NCI-H1105 (cell line): ENCODE results near the gene EHD4.

Source experiments
- DNase-seq: peaks from one replicate; lab custom pipeline; 2025; lab: John Stamatoyannopoulos, UW

EHD4 gene

DNA sequence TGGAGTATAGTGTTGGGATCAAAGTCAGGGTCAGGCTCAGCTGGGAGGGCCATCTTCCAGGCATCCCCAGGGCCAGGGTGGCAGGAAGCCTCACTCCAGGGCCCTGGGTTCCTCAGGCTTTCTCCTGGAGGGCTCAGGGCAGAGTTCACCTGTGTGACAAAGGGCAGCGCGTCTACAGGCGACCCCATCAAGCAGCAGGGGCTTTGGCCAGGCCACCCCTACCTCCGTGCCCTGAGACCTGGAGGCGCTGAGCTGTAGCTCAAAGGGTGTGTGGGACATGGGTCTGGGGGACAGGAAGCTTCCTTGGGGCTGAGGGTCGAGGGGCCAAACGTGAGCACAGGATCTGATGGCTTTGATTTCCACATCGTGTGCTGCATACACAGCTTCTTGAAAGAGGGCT, 91.3 kb downstream of the EHD4 start:
- DNase-seq: no peak

DNA sequence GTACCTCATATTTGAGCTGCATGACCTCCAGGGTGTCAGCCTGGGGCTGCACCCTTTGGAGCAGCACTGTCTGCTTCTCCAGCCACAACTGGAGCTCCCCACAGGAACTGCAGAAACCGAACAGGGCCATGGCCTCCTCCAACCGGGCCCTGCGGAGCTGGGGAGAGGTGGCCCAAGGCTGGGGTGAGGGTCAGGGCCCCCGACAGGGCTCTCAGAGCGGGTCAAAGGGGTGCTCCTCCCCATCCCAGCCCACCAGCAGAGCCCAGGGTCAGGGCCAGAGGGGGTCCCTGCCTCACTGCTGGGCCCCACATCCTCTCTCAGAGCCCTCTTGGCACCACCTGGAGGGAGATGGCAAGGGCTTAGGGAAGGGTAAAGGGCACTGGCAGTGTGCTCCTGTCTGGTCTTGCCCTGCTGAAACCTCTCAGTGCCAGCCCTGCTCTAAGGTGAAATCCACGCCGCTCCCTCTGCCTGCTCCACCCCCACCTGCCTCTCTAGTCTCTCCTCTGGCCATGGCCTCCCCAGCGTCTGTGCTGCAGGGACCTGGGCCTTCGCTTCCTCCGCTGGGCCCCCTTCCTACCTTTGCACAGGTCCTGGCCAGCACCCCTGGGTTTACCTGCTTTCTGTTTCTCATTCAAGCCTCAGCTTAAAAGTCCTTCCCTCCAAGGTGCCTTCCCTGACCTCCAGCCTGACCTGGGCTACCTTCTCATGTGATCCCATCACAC, 92.0 kb downstream of the EHD4 start:
- DNase-seq: no peak

DNA sequence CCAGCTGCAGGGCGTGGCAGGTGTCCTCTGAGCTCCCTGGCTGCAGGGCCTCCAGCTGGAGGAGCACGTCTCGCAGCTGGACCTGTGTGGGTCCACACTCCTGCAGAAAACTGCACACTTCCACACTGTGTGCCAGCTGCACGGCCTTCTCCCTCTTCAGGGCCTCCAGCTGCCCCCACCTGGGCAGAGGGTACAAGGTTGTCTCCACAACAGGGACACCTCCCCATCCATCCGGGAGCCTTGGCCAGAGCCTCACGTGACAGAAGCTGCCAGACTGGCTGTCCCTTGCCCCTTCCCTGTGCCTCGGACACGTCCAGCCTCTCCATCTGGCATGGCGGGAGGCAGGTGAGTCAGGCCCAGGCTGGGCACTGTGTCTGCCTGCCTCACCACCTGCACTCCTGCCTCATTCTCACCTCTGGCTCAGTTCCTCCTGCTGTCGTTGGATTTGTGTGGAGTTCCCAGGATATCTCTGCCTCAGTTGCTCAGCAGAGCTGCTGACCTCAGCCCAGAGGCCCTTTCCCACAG, 93.0 kb downstream of the EHD4 start:
- DNase-seq: no peak

DNA sequence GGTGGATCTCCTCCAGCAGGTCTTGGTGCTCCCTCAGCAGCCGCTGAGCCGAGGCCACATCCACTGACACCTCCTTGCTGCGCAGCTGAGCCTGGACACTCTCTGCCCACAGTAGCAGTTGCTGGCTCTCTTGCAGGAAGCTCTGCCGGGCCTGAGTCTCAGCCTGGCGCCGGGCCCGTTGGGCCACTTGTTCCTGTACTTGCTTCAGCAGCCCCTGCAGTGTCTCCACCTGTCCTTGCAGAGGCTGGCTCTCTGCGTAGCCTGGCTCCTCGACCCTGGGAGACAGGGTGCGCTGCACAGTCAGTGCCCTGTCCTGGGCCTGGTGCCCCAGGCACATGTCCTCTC, 94.0 kb downstream of the EHD4 start:
- no peak for DNase-seq

DNA sequence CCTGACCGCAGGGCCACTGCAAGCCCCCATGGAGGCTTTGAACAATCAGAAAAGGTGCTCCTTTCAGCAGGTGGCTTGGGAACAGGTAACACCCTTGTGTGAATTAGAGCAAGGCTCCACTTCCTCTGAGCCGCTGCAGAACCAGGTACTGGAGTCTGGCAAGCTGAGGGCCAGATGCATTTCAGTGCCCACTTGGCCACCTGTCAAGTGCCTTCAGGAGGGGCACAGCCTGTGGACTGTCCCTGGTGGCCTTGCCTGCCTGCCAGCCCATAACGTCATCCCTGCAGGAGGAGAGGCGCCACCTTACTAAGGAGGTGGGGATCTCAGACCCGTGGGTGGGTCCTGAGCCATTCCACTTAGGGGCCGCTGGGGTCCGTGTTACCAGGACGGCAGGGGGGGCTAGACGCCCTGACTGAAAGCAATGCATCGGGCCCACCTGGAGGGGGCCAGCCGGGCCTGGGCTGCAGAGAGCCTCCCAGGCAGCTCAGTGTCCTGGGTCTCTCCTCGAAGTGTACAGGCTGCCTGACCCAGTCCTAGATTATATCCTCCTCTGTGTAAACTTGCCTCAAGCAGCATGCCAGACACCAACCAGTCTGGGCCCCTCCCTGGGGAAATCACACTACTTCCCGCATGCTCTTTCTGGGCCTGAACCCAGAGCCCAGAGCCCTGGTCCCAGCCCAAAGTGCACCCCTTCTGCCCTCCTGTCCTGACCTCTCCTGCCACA, 94.6 kb downstream of the EHD4 start:
- no peak for DNase-seq

DNA sequence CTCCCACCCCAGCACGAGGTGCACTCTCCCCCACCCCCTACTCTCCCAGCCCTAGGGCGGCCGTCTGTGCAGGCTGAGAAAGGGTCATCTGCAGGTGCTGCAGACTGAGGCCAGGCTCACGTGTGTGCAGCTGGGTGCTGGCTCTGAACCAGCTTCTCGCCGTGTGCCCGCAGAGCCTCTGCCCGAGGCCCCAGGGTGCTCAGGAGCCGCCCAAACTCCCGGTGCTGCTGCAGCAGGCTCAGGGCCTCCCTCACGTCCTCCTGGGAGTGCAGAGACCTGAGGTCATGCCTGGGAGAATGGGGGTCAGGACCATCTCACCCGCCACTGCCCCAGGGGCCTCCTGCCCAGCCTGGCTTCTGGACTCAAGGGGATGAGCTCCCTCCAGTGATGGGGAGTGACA, 95.7 kb downstream of the EHD4 start:
- no peak for DNase-seq

DNA sequence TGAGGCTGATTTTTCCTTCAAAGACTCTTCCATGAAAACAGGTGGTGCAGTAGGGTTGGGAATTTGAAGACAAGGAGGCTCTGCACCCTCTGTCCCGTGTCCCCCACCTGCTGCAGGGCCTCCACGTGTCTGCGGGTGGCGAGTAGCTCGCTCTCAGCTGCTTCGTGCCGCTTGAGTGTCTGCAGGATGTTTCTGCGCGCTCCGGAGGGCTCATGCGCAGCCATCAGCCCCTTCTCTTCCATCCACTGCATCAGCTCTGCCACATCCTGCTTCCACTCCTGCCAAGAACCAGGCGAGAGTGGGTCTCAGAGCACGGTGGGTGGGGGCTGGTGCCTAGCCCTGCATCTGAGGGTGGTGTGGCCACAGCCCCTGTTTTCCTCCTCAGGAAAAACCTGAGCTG, 96.3 kb downstream of the EHD4 start:
- no peak for DNase-seq

DNA sequence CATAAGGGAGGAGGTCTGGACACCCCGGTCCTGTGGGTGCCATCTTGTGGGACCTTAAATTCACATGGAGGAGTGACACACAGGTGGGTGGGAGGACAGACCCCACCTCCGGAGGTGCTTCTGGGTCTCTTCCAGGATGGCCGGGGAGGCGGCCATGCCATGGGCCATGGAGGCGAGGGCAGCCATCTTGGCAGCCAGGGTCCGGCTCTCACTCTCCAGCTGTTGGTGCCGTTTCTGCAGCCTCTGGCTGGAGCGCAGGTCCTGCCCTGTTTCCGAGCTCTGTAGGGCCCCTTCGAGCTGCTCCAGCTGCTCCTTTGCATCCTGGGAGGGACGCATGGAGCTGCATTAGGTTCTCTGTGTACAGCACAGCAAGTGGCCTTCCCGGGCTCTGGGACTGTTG, 97.6 kb downstream of the EHD4 start:
- DNase-seq: no peak

DNA sequence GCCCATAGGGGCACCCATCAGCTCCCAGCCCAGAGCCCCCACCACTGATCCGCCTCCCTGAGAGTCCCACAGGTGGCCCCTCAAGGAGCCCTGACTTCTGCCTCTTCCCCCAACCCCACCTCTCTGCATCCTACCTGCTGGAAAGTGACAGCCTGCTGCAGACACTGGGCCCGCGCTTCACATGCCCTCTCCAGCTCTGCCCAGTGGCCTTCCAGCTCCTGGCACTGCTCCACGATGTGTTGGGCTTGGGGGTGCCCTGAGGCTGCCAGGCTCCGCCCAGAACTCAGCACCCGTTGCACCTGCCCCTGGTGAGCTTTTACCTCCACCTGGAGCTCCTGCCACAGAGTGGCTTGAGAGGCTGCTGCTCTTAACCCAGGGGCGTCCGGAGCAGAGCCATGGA, 98.6 kb downstream of the EHD4 start:
- DNase-seq: peak; percentile 48

DNA sequence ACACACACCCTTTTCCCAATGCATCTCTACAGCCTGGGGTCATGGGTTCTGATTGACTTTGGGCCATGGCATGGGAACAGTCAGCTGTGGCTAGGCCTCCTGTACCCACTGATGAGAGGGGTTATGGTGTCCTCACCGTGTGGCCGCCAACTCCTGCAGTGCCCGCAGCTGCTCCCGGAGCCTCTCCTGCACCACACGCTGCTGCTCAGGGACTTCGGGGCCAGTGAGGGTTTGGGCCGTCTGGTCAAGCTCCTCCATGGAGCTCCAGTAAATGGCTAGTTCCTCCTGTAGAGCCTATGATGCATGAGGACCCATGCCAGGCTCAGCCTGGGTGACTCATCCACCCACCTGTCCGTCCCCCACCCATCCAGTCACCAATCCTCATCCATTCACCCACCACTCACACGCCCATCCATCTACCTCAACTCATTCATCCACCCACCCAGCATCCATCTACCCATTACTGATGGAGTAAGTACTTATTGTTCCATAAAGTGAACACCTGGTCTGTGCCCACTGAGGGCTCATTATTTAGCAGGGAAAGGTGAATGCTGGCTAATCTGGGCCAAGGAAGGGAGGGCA, 100.1 kb downstream of the EHD4 start:
- DNase-seq: no peak

DNA sequence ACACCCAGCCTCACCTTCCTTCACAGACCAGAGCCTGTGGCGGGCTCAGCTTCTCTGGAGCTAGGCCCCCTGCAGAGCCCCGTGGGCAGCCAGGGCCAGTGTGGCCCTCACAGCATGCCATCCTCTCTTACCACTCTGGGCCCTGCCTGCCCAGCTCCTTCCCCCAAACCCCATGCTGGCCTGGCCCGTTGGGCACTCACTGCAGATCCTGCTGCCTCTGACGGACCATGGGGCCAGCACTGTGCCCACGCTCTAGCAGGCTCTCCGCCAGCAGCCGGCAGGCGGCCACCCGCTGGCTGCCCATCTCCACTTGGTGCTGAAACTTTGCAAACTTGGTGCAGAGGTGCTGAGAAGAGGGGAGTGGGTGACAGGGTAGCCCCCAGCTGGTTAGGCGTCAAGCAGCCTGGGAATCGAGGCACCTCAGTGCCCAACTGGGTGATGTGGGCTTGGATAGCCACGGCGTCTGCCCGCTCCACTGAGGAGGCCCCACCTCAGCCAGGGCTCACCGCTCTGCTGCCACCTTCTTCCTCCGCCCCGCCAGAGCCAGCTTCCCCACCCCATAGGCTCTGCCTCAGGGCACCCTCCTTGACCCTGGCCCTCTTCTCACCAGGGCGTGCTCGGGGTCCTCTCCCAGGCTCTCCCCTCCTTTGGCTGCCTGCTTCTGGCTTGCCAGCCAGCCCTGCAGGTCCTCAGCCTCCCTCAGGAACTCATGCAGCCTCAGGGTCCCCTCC, 101.0 kb downstream of the EHD4 start:
- no peak for DNase-seq

DNA sequence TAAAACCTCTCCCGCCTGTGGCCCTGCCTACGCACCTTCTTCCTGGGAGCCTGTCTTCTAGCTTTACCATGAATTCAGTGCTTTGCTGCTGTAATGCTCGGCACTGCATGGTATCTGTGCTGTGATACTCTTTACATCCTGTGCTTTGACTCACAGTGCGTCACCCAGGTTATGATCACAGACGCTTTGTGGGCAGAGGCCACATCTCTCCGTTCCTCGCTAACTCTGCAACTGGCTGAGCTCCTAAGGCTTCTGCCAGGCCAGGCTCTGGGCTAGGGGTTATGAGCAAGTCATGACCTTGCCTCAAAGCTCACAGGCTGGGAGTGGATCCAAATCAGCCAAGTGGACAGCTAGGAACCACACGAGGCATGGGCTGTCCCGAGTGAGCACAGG, 101.7 kb downstream of the EHD4 start:
- no peak for DNase-seq

DNA sequence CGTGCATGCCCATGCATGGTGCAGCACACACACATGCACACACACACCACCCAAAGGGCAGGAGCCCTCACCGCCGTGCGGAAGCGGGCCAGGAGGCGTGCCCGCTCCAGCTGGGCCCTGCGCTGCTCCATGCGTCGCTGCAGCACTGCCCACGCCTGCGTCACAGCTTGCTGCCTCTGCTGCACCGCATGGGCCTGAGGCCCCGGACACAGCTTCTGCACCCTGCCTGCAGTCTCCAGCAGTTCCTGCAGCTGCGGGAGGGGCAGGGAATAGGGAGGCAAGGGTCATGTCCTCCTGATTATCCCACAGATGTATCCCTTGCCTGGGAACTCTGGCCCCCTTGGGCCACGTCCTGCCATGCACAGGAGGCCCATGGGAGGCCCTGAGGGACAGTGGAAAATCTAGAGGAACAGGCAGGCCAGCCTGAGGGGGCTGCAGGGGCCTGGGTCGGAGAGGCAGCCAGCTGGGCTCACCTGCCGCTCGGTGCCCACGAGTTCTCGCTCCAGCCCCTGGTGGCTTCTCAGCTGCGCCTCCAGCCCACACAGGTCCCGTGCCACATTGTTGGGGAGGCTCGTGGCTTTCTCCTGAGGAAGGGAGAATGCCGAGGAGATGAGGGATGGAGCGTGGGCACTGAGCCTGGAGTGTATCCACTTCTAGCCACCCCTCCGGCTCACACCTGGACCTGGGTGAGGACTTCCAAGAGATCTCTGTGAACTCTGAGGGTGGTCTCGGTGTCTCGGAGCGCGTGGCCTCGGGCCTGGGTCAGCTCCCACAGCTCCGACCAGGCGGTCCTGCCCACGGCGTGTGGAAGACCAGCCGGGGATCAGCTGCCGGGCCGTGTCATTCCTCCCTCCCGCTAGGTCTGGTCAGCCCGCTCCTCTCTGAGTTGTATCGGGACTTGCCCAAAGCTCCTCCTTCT, 102.3 kb downstream of the EHD4 start:
- no peak for DNase-seq

DNA sequence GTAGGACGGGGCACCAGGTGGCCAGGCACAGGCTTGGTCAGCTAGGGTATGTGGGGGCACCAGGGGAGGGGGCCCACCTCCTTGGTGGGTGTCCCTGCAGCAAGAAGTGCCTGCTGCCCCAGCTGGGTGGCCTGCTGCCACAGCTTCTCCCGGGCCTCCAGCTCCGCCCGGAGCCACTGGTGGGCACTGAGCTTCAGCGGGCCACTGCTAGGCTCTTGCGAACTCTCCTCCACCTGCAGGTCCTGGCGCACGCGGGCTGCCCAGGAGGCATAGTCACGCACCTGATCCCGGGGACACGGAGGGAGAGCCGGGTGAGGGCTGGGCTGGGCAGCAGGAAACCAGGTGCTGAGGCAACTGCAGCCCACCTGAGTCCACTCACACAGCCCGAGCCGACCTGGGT, 104.0 kb downstream of the EHD4 start:
- no peak for DNase-seq

DNA sequence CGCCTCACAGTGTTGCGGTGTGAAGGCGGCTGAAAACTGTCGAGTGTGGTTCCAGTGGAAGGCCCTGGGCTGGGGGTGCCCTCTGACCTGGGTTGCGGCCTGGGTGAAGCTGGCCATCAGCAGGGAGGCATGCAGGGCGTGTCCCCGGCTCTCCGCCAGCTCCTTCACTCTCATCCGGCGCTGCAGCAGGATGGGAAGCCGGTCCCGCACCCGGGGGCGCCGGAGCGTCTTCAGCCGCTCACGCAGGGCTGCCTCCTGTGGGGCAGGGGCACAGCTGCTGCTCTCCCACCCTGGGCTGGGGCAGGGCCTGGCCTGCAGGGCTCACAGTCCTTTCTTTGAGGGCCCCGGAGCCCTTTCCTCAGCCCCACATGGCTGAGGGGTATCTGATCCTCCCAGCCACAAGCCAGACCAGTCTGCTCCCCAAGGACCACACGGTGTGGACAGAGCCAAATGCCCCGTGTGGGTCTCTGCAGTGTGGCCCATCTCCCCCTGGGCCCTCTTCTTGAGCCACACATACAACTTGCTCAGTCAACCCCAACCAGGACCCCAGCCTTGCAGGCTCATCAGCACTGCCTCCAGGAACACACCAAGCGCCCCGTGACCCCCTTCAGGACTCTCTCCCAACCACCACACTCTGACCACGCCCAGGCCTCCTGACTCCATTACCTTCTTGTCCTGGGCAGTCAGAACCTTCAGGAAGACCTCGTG, 105.3 kb downstream of the EHD4 start:
- DNase-seq: no peak

DNA sequence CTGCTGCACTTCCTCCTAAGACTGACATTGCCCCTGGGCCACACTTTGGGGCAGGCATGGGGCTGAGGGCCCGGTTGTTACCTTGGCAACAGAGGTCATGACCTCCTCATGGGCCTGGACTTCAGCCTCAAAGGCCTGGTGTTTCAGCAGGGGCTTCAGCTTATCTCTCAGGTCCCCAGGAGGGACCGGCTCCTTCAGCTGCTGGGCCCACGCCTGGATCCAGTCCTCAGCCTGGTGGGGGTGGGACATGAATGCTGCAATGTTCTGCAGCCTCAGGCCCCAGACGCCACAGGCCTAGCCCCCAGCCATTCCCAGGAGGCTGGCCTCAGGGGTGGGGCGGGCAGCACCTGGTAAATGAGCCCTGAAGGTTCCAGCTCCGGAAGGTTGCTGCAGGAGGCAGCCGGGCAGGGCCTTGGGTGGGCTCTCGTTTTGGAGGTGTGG, 106.1 kb downstream of the EHD4 start:
- DNase-seq: no peak

DNA sequence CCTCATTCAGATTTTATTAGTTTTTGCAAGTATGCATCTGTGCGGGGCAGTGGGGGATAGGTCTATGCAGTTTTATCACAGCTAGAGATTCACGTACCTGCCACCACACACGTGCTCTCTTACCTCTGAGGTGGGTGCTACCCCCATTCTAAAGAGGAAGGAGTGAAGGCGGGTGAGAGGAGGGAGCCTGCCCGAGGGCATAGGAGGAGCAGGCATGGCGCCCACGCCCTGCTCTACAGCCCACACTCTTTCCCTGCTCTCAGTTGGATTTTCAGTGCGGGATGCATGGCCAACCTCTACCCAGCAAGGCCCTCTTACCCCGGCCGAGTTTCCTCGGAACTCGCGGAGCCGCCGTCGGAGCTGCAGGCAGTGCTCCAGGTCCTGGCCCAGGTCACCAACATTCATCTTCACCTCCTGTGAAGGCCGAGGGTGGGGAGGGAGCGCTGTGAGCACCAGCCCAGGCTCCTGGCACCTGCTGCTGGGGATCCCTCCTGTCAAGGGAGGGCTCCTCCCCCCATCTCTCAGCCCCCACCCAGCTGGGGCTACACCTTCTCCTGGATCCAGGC, 106.8 kb downstream of the EHD4 start:
- no peak for DNase-seq

DNA sequence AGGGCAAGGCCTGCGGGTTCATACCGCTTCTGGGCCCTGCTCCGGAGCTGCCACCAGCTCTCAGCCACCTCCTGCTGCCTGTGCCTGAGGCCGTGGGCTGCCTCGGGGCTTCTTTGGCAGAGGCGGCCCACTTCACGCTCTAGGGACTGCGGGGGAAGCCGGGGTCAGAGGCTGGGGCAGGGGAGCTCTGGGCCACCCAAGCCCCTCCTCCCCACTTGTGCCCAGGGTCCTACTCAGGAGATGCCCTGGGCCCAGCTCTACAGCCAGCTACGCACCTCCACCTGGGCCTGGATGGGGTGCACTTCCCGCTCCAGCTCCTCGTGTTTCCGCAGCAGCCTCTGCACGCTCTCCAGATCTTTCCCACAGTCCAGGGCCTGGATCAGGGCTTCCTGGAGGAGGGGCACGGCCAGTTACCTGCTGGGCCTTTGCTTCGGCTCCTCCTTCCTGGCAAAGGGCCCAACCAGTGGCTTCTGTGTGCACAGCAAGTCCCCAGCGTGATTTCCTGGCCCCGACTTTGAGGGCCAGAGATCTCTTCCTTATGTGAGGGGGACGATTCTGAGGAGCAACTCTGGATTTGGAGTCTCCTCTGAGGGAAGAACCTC, 109.7 kb downstream of the EHD4 start:
- no peak for DNase-seq

DNA sequence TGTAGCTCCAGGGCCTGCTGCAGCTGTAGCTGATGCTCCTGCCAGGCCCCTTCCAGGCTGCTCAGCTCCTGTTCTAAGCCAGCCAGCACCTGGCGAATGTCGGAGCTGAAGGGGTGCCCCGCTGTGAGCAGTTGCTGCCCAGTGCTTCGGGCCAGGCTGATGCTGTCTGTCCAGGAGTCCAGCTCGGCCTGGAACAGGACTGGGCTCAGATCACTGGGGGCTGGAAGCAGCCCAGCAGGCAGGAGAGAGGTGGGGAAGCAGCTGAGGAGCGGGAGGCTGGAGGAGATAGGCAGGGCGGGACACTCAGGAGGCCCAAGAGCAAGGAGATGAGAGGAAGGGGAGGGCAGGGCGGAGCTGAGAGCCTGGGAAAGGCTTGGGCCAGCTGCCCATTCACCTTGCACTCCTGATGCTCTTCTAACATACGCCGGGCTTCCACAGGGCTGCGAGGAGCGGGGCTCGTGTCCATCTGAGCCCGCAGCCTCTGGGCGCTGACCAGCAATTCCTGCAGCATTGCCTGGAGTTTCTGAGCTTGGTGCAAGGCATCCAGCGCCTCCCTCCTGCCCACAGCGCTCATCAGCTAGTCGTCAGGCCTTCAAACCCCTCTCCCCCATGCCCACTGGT, 110.5 kb downstream of the EHD4 start:
- DNase-seq: no peak
